Central memory CD8-positive, alpha-beta T cell (primary cell): ENCODE data around the gene MAX.

Source experiments
- ATAC-seq: fragments of 150-1000 bp; cut with Tn5 transposase; replicated peaks from 2 replicates; pipeline ENCODE4 v1.10.0; 2022; ENCODE audit warnings: mild to moderate bottlenecking, moderate FRiP score, moderate number of reproducible peaks; ENCODE audit not compliant: poor library complexity, severe bottlenecking; ENCODE audit errors: extremely low read depth
- DNase-seq, 2 donors: peaks; one replicate each; pipeline ENCODE4 v3.0.0; 2021; ENCODE audit warnings: low spot score in 2 of 2
- H3K27ac Mint-ChIP-seq: one replicate; pipeline ENCODE4 v1.8.0; 2022; ENCODE audit warnings: low read depth, mild to moderate bottlenecking, moderate library complexity, mixed read lengths
- H3K27me3 Mint-ChIP-seq: one replicate; pipeline ENCODE4 v1.8.0; 2022; ENCODE audit warnings: mixed read lengths
- H3K36me3 Mint-ChIP-seq: one replicate; pipeline ENCODE4 v1.8.0; 2022; ENCODE audit warnings: mild to moderate bottlenecking, moderate library complexity, mixed read lengths; ENCODE audit not compliant: insufficient read depth
- H3K4me1 Mint-ChIP-seq: one replicate; pipeline ENCODE4 v1.8.0; 2022; ENCODE audit warnings: mixed read lengths
- H3K4me3 Mint-ChIP-seq: one replicate; pipeline ENCODE4 v1.8.0; 2022; ENCODE audit warnings: mild to moderate bottlenecking, moderate library complexity, mixed read lengths
- H3K9me3 Mint-ChIP-seq: one replicate; pipeline ENCODE4 v1.8.0; 2022; ENCODE audit warnings: mixed read lengths

MAX gene

GRCh38 chr14:65131301-65131701 is 29.0 kb upstream of the MAX start:
- Mint-ChIP-seq H3K27me3 (no peaks in the 10 kb centered on the region), H3K9me3 (no peaks in the 10 kb centered on the region), H3K36me3 (no peaks in the 10 kb centered on the region), H3K4me1 (no peaks in the 10 kb centered on the region), H3K4me3 (no peak overlapping the region), H3K27ac (no peak overlapping the region)
- ATAC-seq: no peak
- DNase-seq: no peak

GRCh38 chr14:65128096-65128495 is 25.8 kb upstream of the MAX start:
- Mint-ChIP-seq H3K4me1 (no peaks in the 10 kb centered on the region), H3K4me3 (no peak overlapping the region), H3K27me3 (peaks cover 10% of the 10 kb centered on the region), H3K36me3 (no peaks in the 10 kb centered on the region), H3K9me3 (no peaks in the 10 kb centered on the region), H3K27ac (no peak overlapping the region)
- DNase-seq (no peak), ATAC-seq (no peak)

GRCh38 chr14:65117769-65118745 is 15.7 kb upstream of the MAX start:
- Mint-ChIP-seq H3K27ac (no peak overlapping the region), H3K9me3 (no peaks in the 10 kb centered on the region), H3K36me3 (no peaks in the 10 kb centered on the region), H3K27me3 (no peaks in the 10 kb centered on the region), H3K4me1 (no peaks in the 10 kb centered on the region), H3K4me3 (no peak overlapping the region)
- no peak for ATAC-seq
- no peak for DNase-seq

- H3K27me3 Mint-ChIP-seq: no peaks in the 10 kb centered on the region
- no peak overlapping the region for H3K27ac Mint-ChIP-seq
- no peak overlapping the region for H3K4me3 Mint-ChIP-seq
- no peaks in the 10 kb centered on the region for H3K4me1 Mint-ChIP-seq
- no peaks in the 10 kb centered on the region for H3K9me3 Mint-ChIP-seq
- DNase-seq (no peak), ATAC-seq (no peak)
- H3K36me3 Mint-ChIP-seq: no peaks in the 10 kb centered on the region
These were observed 13.3 kb upstream of the MAX start for GRCh38 chr14:65115615-65116014.

GRCh38 chr14:65110525-65110924 is 8.2 kb upstream of the MAX start:
- Mint-ChIP-seq H3K36me3 (no peaks in the 10 kb centered on the region), H3K27ac (no peak overlapping the region), H3K4me3 (no peak overlapping the region), H3K4me1 (peaks cover 5% of the 10 kb centered on the region), H3K9me3 (no peaks in the 10 kb centered on the region), H3K27me3 (no peaks in the 10 kb centered on the region)
- no peak for ATAC-seq
- DNase-seq: no peak

GRCh38 chr14:65109357-65109756 is 7.0 kb upstream of the MAX start:
- ATAC-seq (no peak), DNase-seq (no peak)
- Mint-ChIP-seq H3K27me3 (no peaks in the 10 kb centered on the region), H3K27ac (no peak overlapping the region), H3K9me3 (no peaks in the 10 kb centered on the region), H3K36me3 (no peaks in the 10 kb centered on the region), H3K4me3 (no peak overlapping the region), H3K4me1 (peaks cover 5% of the 10 kb centered on the region)

- Mint-ChIP-seq H3K9me3 (no peaks in the 10 kb centered on the region), H3K4me1 (peaks cover 5% of the 10 kb centered on the region), H3K36me3 (peaks cover 3% of the 10 kb centered on the region), H3K27ac (no peak overlapping the region), H3K27me3 (no peaks in the 10 kb centered on the region), H3K4me3 (no peak overlapping the region)
- DNase-seq (no peak), ATAC-seq (no peak)
These were observed 4.9 kb upstream of the MAX start for GRCh38 chr14:65107200-65107599.

GRCh38 chr14:65106736-65107135 is 4.4 kb upstream of the MAX start:
- Mint-ChIP-seq H3K4me1 (peaks cover 5% of the 10 kb centered on the region), H3K4me3 (no peak overlapping the region), H3K27ac (no peak overlapping the region), H3K36me3 (peaks cover 5% of the 10 kb centered on the region), H3K9me3 (no peaks in the 10 kb centered on the region), H3K27me3 (no peaks in the 10 kb centered on the region)
- DNase-seq (no peak), ATAC-seq (no peak)

- no peak for DNase-seq
- Mint-ChIP-seq H3K27ac (no peak overlapping the region), H3K36me3 (peaks cover 6% of the 10 kb centered on the region), H3K27me3 (no peaks in the 10 kb centered on the region), H3K4me3 (no peak overlapping the region), H3K4me1 (peaks cover 6% of the 10 kb centered on the region), H3K9me3 (no peaks in the 10 kb centered on the region)
- no peak for ATAC-seq
These were observed 4.0 kb upstream of the MAX start for GRCh38 chr14:65106316-65106715.

- ATAC-seq (no peak), DNase-seq (no peak)
- H3K27ac Mint-ChIP-seq: no peak overlapping the region
- peaks cover 18% of the 10 kb centered on the region for H3K4me1 Mint-ChIP-seq
- H3K36me3 Mint-ChIP-seq: peaks cover 14% of the 10 kb centered on the region
- no peaks in the 10 kb centered on the region for H3K27me3 Mint-ChIP-seq
- H3K4me3 Mint-ChIP-seq: no peak overlapping the region
- no peaks in the 10 kb centered on the region for H3K9me3 Mint-ChIP-seq
These were observed 2.5 kb upstream of the MAX start for GRCh38 chr14:65104791-65105190.

- Mint-ChIP-seq H3K4me3 (peak overlapping the region; percentile 80), H3K36me3 (peaks cover 14% of the 10 kb centered on the region), H3K9me3 (no peaks in the 10 kb centered on the region), H3K4me1 (peaks cover 25% of the 10 kb centered on the region), H3K27ac (peak overlapping the region; percentile 92), H3K27me3 (no peaks in the 10 kb centered on the region)
- DNase-seq (no peak), ATAC-seq (no peak)
These were observed 938 bp upstream of the MAX start for GRCh38 chr14:65103150-65103760.

GRCh38 chr14:65101631-65102440 is 481 bp downstream of the MAX start:
- Mint-ChIP-seq H3K36me3 (peaks cover 18% of the 10 kb centered on the region), H3K4me1 (peaks cover 36% of the 10 kb centered on the region)
- ATAC-seq: peak; percentile 8

More at GRCh38 chr14:65101631-65102440, 481 bp downstream of the MAX start:
- no peaks in the 10 kb centered on the region for H3K27me3 Mint-ChIP-seq
- no peaks in the 10 kb centered on the region for H3K9me3 Mint-ChIP-seq
- DNase-seq: peak in 1 of 2 donors; percentile 20
- peak overlapping the region; percentile 96 for H3K27ac Mint-ChIP-seq
- peak overlapping the region; percentile 80 for H3K4me3 Mint-ChIP-seq
